Natural killer cell (primary cell): ENCODE results near the gene NME1. TPM values are rescaled to one million over a fixed set of nuclear protein-coding genes. Genes with fewer than 3 reads are reported as not detected.

ENCODE experiments used
- ATAC-seq, 3 donors: fragments of 150-1000 bp in 2 of 3; fragments of 200-7000 bp in 1 of 3; cut with Tn5 transposase; 1 replicate in 1 of 3; 2 replicates in 2 of 3; pipeline ENCODE4 v1.10.0; 2021; ENCODE audit warnings: mild to moderate bottlenecking in 2 of 3, moderate library complexity in 2 of 3
- DNase-seq, 2 donors: peaks; one replicate each; pipeline versions ENCODE4 v3.0.0 to v3.0.0-alpha.2; 2013 to 2021; ENCODE audit warnings: mixed read lengths in 1 of 2
- H3K27ac ChIP-seq: one replicate; pipeline ENCODE4 v1.5.1; 2013; ENCODE audit warnings: mild to moderate bottlenecking, low read length
- H3K27me3 ChIP-seq: one replicate; pipeline ENCODE4 v1.6.1; 2013; ENCODE audit warnings: low read length; ENCODE audit not compliant: control insufficient read depth, insufficient read depth
- H3K36me3 ChIP-seq: one replicate; pipeline ENCODE4 v1.6.1; 2013; ENCODE audit warnings: low read length; ENCODE audit not compliant: control insufficient read depth, insufficient read depth
- H3K4me1 ChIP-seq: one replicate; pipeline ENCODE4 v1.6.1; 2013; ENCODE audit warnings: low read length; ENCODE audit not compliant: control insufficient read depth, insufficient read depth
- H3K4me3 ChIP-seq: one replicate; pipeline ENCODE4 v1.5.1; 2013; ENCODE audit warnings: low read length
- H3K9me3 ChIP-seq: one replicate; pipeline ENCODE4 v1.6.1; 2013; ENCODE audit warnings: low read length; ENCODE audit not compliant: control insufficient read depth, insufficient read depth
- H3K27ac Mint-ChIP-seq, 2 donors: one replicate each; pipeline ENCODE4 v1.8.0; 2022; ENCODE audit warnings: mild to moderate bottlenecking in 2 of 2, mixed read lengths in 2 of 2, moderate library complexity in 1 of 2
- H3K27me3 Mint-ChIP-seq, 2 donors: one replicate each; pipeline ENCODE4 v1.8.0; 2022; ENCODE audit warnings: low read depth in 2 of 2, mixed read lengths in 2 of 2
- H3K36me3 Mint-ChIP-seq: one replicate; pipeline ENCODE4 v1.8.0; 2022; ENCODE audit warnings: mixed read lengths
- H3K4me1 Mint-ChIP-seq, 2 donors: one replicate each; pipeline ENCODE4 v1.8.0; 2022; ENCODE audit warnings: mixed read lengths in 2 of 2
- H3K4me3 Mint-ChIP-seq: one replicate; pipeline ENCODE4 v1.8.0; 2022; ENCODE audit warnings: mild to moderate bottlenecking, moderate library complexity, mixed read lengths
- H3K9me3 Mint-ChIP-seq, 2 donors: one replicate each; pipeline ENCODE4 v1.8.0; 2022; ENCODE audit warnings: mixed read lengths in 2 of 2
- CTCF ChIP-seq: fragments of 200-600 bp; IDR thresholded peaks from one replicate; pipeline ENCODE4 v1.8.0; 2022; ENCODE audit warnings: antibody characterized with exemption
- WGBS: methylation state at CpG from one replicate; pipeline ENCODE4 v1.1.7; 2013; ENCODE audit warnings: missing lambda C conversion rate; ENCODE audit not compliant: insufficient coverage; 5-methylcytosine and 5-hydroxymethylcytosine counted together
- intact Hi-C: fragments of 100-400 bp; cut with micrococcal nuclease; formaldehyde crosslinking; loops from one replicate; pipeline ENCODE4 v1.14.2; 2022
- total RNA-seq, 4 donors: library from RNA; stranded (reverse); fragments of 120-200 nt in 1 of 4; gene quantifications; one replicate each; pipeline versions ENCODE4 v1.2.3 to v1.2.4, GENCODE V29; 2013 to 2022

Gene NME1
- total RNA-seq, 3 donors from 2014 or later (not counting 1 experiment from before 2014, with no cell fraction given): 14.7 to 17.8 (median 15.0) TPM

- intact Hi-C loops: no loop called here
These were observed 2.1 kb downstream of the NME1 start for GRCh38 chr17:51155416-51155815.

GRCh38 chr17:51159604-51160003 lies 6.2 kb downstream of the NME1 start:
- DNase-seq: no peak
- Histone ChIP-seq H3K9me3 (no peaks in the 10 kb centered on the region), H3K27ac (no peak overlapping the region), H3K36me3 (peaks cover 17% of the 10 kb centered on the region), H3K27me3 (no peaks in the 10 kb centered on the region), H3K4me3 (no peak overlapping the region), H3K4me1 (no peaks in the 10 kb centered on the region)
- WGBS: 95% methylated on average over 3 of the region's 3 CpGs
- no peak overlapping the region for H3K27ac Mint-ChIP-seq
- H3K36me3 Mint-ChIP-seq: no peaks in the 10 kb centered on the region
- intact Hi-C loops: no loop called here
- H3K4me1 Mint-ChIP-seq: peaks cover 0 to under 1% of the 10 kb centered on the region in 2 donors
- no peaks in the 10 kb centered on the region for H3K9me3 Mint-ChIP-seq
- H3K4me3 Mint-ChIP-seq: no peak overlapping the region
- no peak for TF ChIP-seq CTCF
- no peaks in the 10 kb centered on the region for H3K27me3 Mint-ChIP-seq
- no peak for ATAC-seq

More at GRCh38 chr17:51155416-51155815, 2.1 kb downstream of the NME1 start:
- Mint-ChIP-seq H3K9me3 (no peaks in the 10 kb centered on the region), H3K27ac (no peak overlapping the region), H3K36me3 (no peaks in the 10 kb centered on the region), H3K4me3 (no peak overlapping the region), H3K27me3 (no peaks in the 10 kb centered on the region), H3K4me1 (no peaks in the 10 kb centered on the region)
- no peak for TF ChIP-seq CTCF
- Histone ChIP-seq H3K36me3 (peaks cover 6% of the 10 kb centered on the region), H3K9me3 (no peaks in the 10 kb centered on the region), H3K4me1 (peaks cover 14% of the 10 kb centered on the region), H3K4me3 (no peak overlapping the region), H3K27me3 (no peaks in the 10 kb centered on the region), H3K27ac (no peak overlapping the region)
- WGBS: 97% methylated on average over 8 of the region's 8 CpGs
- ATAC-seq: no peak
- DNase-seq: no peak

- Histone ChIP-seq H3K27me3 (no peaks in the 10 kb centered on the region), H3K36me3 (peaks cover 17% of the 10 kb centered on the region), H3K27ac (no peak overlapping the region), H3K4me1 (peaks cover 11% of the 10 kb centered on the region), H3K4me3 (no peak overlapping the region), H3K9me3 (no peaks in the 10 kb centered on the region)
- DNase-seq (no peak), ATAC-seq (no peak)
- no peak overlapping the region for H3K27ac Mint-ChIP-seq
- no peak overlapping the region for H3K4me3 Mint-ChIP-seq
- no peak for TF ChIP-seq CTCF
- H3K36me3 Mint-ChIP-seq: no peaks in the 10 kb centered on the region
- intact Hi-C loops: no loop called here
- no peaks in the 10 kb centered on the region for H3K27me3 Mint-ChIP-seq
- WGBS: 79% methylated on average over 3 of the region's 3 CpGs
- no peaks in the 10 kb centered on the region for H3K9me3 Mint-ChIP-seq
- peaks cover 10 to 16% of the 10 kb centered on the region in 2 donors for H3K4me1 Mint-ChIP-seq
These were observed 8.2 kb downstream of the NME1 start for GRCh38 chr17:51161541-51161940.
